ENCODE measurements around the gene RAP1A. TPM values are rescaled to one million over a fixed set of nuclear protein-coding genes. Genes with fewer than 3 reads are reported as not detected.

Gene RAP1A
- total RNA-seq, 1 donor from 2014 or later, result 326 TPM

- no peak for DNase-seq (ENCODE audit: low spot score)
- no peaks in the 10 kb centered on the region for H3K36me3 Mint-ChIP-seq (ENCODE audit: low read depth)
- no peak overlapping the region for H3K27ac Mint-ChIP-seq
- H3K4me3 Mint-ChIP-seq, result no peak overlapping the region
- intact Hi-C loops (cut with micrococcal nuclease), result no loop called here
- peaks cover 11% of the 10 kb centered on the region for H3K27me3 Mint-ChIP-seq (ENCODE audit: insufficient read depth)
- H3K4me1 Mint-ChIP-seq (ENCODE audit: low read depth), result peaks cover 11% of the 10 kb centered on the region
- no peaks in the 10 kb centered on the region for H3K9me3 Mint-ChIP-seq
These were observed 113.8 kb downstream of the RAP1A start for GRCh38 chr1:111733183-111733991.

GRCh38 chr1:111733992-111734341 lies 114.4 kb downstream of the RAP1A start:
- Mint-ChIP-seq H3K27me3 (ENCODE audit: insufficient read depth) (peaks cover 11% of the 10 kb centered on the region), H3K9me3 (no peaks in the 10 kb centered on the region), H3K4me1 (ENCODE audit: low read depth) (peaks cover 11% of the 10 kb centered on the region), H3K27ac (no peak overlapping the region), H3K4me3 (no peak overlapping the region), H3K36me3 (ENCODE audit: low read depth) (no peaks in the 10 kb centered on the region)
- intact Hi-C loops (cut with micrococcal nuclease), result no loop called here
- DNase-seq (ENCODE audit: low spot score), result no peak

GRCh38 chr1:111734426-111734825 lies 114.8 kb downstream of the RAP1A start:
- peaks cover 11% of the 10 kb centered on the region for H3K4me1 Mint-ChIP-seq (ENCODE audit: low read depth)

GRCh38 chr1:111734856-111735255 lies 115.3 kb downstream of the RAP1A start:
- no peak overlapping the region for H3K27ac Mint-ChIP-seq
- peaks cover 14% of the 10 kb centered on the region for H3K4me1 Mint-ChIP-seq (ENCODE audit: low read depth)
- H3K27me3 Mint-ChIP-seq (ENCODE audit: insufficient read depth), result peaks cover 14% of the 10 kb centered on the region
- DNase-seq (ENCODE audit: low spot score), result no peak
- intact Hi-C loops (cut with micrococcal nuclease), result loop anchor here (5.0 kb wide), 1 partner anchor 143 kb away; no protein-coding TSS in a partner anchor
- no peak overlapping the region for H3K4me3 Mint-ChIP-seq
- H3K9me3 Mint-ChIP-seq, result no peaks in the 10 kb centered on the region
- H3K36me3 Mint-ChIP-seq (ENCODE audit: low read depth), result no peaks in the 10 kb centered on the region

More at GRCh38 chr1:111734426-111734825, 114.8 kb downstream of the RAP1A start:
- H3K4me3 Mint-ChIP-seq, result no peak overlapping the region
- intact Hi-C loops (cut with micrococcal nuclease), result no loop called here
- DNase-seq (ENCODE audit: low spot score), result no peak
- no peaks in the 10 kb centered on the region for H3K36me3 Mint-ChIP-seq (ENCODE audit: low read depth)
- peaks cover 11% of the 10 kb centered on the region for H3K27me3 Mint-ChIP-seq (ENCODE audit: insufficient read depth)
- H3K9me3 Mint-ChIP-seq, result no peaks in the 10 kb centered on the region
- no peak overlapping the region for H3K27ac Mint-ChIP-seq

GRCh38 chr1:111735321-111735720 lies 115.7 kb downstream of the RAP1A start:
- DNase-seq (ENCODE audit: low spot score), result no peak
- Mint-ChIP-seq H3K27ac (no peak overlapping the region), H3K9me3 (no peaks in the 10 kb centered on the region), H3K4me3 (no peak overlapping the region), H3K27me3 (ENCODE audit: insufficient read depth) (peaks cover 15% of the 10 kb centered on the region), H3K4me1 (ENCODE audit: low read depth) (peaks cover 17% of the 10 kb centered on the region), H3K36me3 (ENCODE audit: low read depth) (no peaks in the 10 kb centered on the region)
- intact Hi-C loops (cut with micrococcal nuclease), result loop anchor here (5.0 kb wide), 1 partner anchor 143 kb away; no protein-coding TSS in a partner anchor

- intact Hi-C loops (cut with micrococcal nuclease), result loop anchor here (5.0 kb wide), 1 partner anchor 144 kb away; no protein-coding TSS in a partner anchor
- Mint-ChIP-seq H3K36me3 (ENCODE audit: low read depth) (no peaks in the 10 kb centered on the region), H3K9me3 (no peaks in the 10 kb centered on the region), H3K4me1 (ENCODE audit: low read depth) (peaks cover 17% of the 10 kb centered on the region), H3K4me3 (no peak overlapping the region), H3K27me3 (ENCODE audit: insufficient read depth) (peaks cover 21% of the 10 kb centered on the region), H3K27ac (no peak overlapping the region)
- no peak for DNase-seq (ENCODE audit: low spot score)
These were observed 116.4 kb downstream of the RAP1A start for GRCh38 chr1:111735858-111736544.

- intact Hi-C loops (cut with micrococcal nuclease), result loop anchor here (5.0 kb wide), 1 partner anchor 144 kb away; no protein-coding TSS in a partner anchor
- no peaks in the 10 kb centered on the region for H3K9me3 Mint-ChIP-seq
- no peaks in the 10 kb centered on the region for H3K36me3 Mint-ChIP-seq (ENCODE audit: low read depth)
- H3K4me3 Mint-ChIP-seq, result no peak overlapping the region
- no peak overlapping the region for H3K27ac Mint-ChIP-seq
- H3K27me3 Mint-ChIP-seq (ENCODE audit: insufficient read depth), result peaks cover 28% of the 10 kb centered on the region
- DNase-seq (ENCODE audit: low spot score), result no peak
- H3K4me1 Mint-ChIP-seq (ENCODE audit: low read depth), result peaks cover 17% of the 10 kb centered on the region
These were observed 117.1 kb downstream of the RAP1A start for GRCh38 chr1:111736548-111737215.

- Mint-ChIP-seq H3K36me3 (ENCODE audit: low read depth) (no peaks in the 10 kb centered on the region), H3K4me1 (ENCODE audit: low read depth) (peaks cover 17% of the 10 kb centered on the region), H3K9me3 (no peaks in the 10 kb centered on the region), H3K4me3 (peak overlapping the region; percentile 51), H3K27ac (no peak overlapping the region), H3K27me3 (ENCODE audit: insufficient read depth) (peaks cover 36% of the 10 kb centered on the region)
- intact Hi-C loops (cut with micrococcal nuclease), result loop anchor here (2.0 to 5.0 kb wide), 3 partner anchors 19 to 231 kb away; no protein-coding TSS in a partner anchor
- no peak for DNase-seq (ENCODE audit: low spot score)
These were observed 117.9 kb downstream of the RAP1A start for GRCh38 chr1:111737216-111738132.

- Mint-ChIP-seq H3K27me3 (ENCODE audit: insufficient read depth) (peaks cover 40% of the 10 kb centered on the region), H3K27ac (no peak overlapping the region), H3K36me3 (ENCODE audit: low read depth) (no peaks in the 10 kb centered on the region), H3K4me1 (ENCODE audit: low read depth) (peaks cover 17% of the 10 kb centered on the region), H3K4me3 (peak overlapping the region; percentile 51), H3K9me3 (no peaks in the 10 kb centered on the region)
- DNase-seq (ENCODE audit: low spot score), result no peak
- intact Hi-C loops (cut with micrococcal nuclease), result loop anchor here (2.0 to 5.0 kb wide), 3 partner anchors 19 to 231 kb away; no protein-coding TSS in a partner anchor
These were observed 118.5 kb downstream of the RAP1A start for GRCh38 chr1:111738133-111738435.

- Mint-ChIP-seq H3K27me3 (ENCODE audit: insufficient read depth) (peaks cover 43% of the 10 kb centered on the region), H3K4me1 (ENCODE audit: low read depth) (peaks cover 17% of the 10 kb centered on the region), H3K9me3 (no peaks in the 10 kb centered on the region), H3K36me3 (ENCODE audit: low read depth) (no peaks in the 10 kb centered on the region), H3K27ac (peak overlapping the region; percentile 70), H3K4me3 (peak overlapping the region; percentile 91)
- peak; percentile 16 for DNase-seq (ENCODE audit: low spot score)
- intact Hi-C loops (cut with micrococcal nuclease), result loop anchor here (1.0 to 5.0 kb wide), 5 partner anchors 9 to 232 kb away; partner anchors contain the start of gene DDX20
These were observed 119.0 kb downstream of the RAP1A start for GRCh38 chr1:111738436-111739193.

- Mint-ChIP-seq H3K4me3 (peak within 1 kb of the TSS; percentile 91), H3K27ac (peak within 1 kb of the TSS; percentile 70), H3K4me1 (ENCODE audit: low read depth) (peaks cover 17% of the 10 kb centered on the region), H3K27me3 (ENCODE audit: insufficient read depth) (peaks cover 43% of the 10 kb centered on the region), H3K9me3 (no peaks in the 10 kb centered on the region), H3K36me3 (ENCODE audit: low read depth) (no peaks in the 10 kb centered on the region)
- peak; percentile 78 for DNase-seq (ENCODE audit: low spot score)
- intact Hi-C loops (cut with micrococcal nuclease), result loop anchor here (1.0 to 5.0 kb wide), 5 partner anchors 8 to 233 kb away; partner anchors contain the start of gene DDX20
These were observed 119.8 kb downstream of the RAP1A start, which contains the start of gene INKA2 for GRCh38 chr1:111739194-111739924. INKA2 (minus strand) TSS chr1:111739395; CDS start chr1:111739242, 153 bp downstream.

All from activated T-helper 1 cell treated with anti-CD3 and anti-CD28 coated beads, Interleukin-12 subunit alpha, Interleukin-12 subunit beta, Interleukin-2, Interleukin-4 antibody, amounts not matched to agents 30 ng/mL and 10 ng/mL and 1 ng/mL, durations not matched to agents 14 hours and 24 hours and 36 hours (primary cell).